GM12874 (cell line): ENCODE data around the gene C9orf50.

ENCODE experiments used
- CTCF ChIP-seq: IDR thresholded peaks from 2 replicates; pipeline ENCODE4 v1.5.1; 2011; ENCODE audit warnings: low read depth, mild to moderate bottlenecking, control low read depth, low read length, moderate library complexity; ENCODE audit not compliant: insufficient read depth

Gene C9orf50

GRCh38 chr9:129639756-129640085, 18.8 kb upstream of the C9orf50 start:
- TF ChIP-seq CTCF, result no peak

- TF ChIP-seq CTCF, result no peak
Observed at GRCh38 chr9:129639034-129639630, 18.2 kb upstream of the C9orf50 start.

- TF ChIP-seq CTCF, result no peak
Observed at GRCh38 chr9:129637673-129638439, 17.0 kb upstream of the C9orf50 start.

- no peak for TF ChIP-seq CTCF
Observed at GRCh38 chr9:129637102-129637501, 16.2 kb upstream of the C9orf50 start.

- no peak for TF ChIP-seq CTCF
Observed at GRCh38 chr9:129635099-129636065, 14.5 kb upstream of the C9orf50 start.

GRCh38 chr9:129633848-129634247, 12.9 kb upstream of the C9orf50 start:
- no peak for TF ChIP-seq CTCF

GRCh38 chr9:129633207-129633606, 12.3 kb upstream of the C9orf50 start:
- no peak for TF ChIP-seq CTCF
